Activated naive CD8-positive, alpha-beta T cell treated with anti-CD3 and anti-CD28 coated beads for 36 hours (primary cell): ENCODE measurements around the gene EPHB1. TPM values are rescaled to one million over a fixed set of nuclear protein-coding genes. Genes with fewer than 3 reads are reported as not detected.

Source experiments
- DNase-seq: peaks from one replicate; pipeline ENCODE4 v3.0.0; 2021
- H3K27ac Mint-ChIP-seq: one replicate; pipeline ENCODE4 v1.8.0; 2022; ENCODE audit warnings: mild to moderate bottlenecking, moderate library complexity, mixed read lengths
- H3K27me3 Mint-ChIP-seq: one replicate; pipeline ENCODE4 v1.8.0; 2022; ENCODE audit warnings: mild to moderate bottlenecking, mixed read lengths
- H3K36me3 Mint-ChIP-seq: one replicate; pipeline ENCODE4 v1.8.0; 2021; ENCODE audit warnings: mild to moderate bottlenecking, mixed read lengths
- H3K4me1 Mint-ChIP-seq: one replicate; pipeline ENCODE4 v1.8.0; 2021; ENCODE audit warnings: mixed read lengths
- H3K4me3 Mint-ChIP-seq: one replicate; pipeline ENCODE4 v1.8.0; 2022; ENCODE audit warnings: mild to moderate bottlenecking, moderate library complexity, mixed read lengths
- H3K9me3 Mint-ChIP-seq: one replicate; pipeline ENCODE4 v1.8.0; 2022; ENCODE audit warnings: mixed read lengths
- total RNA-seq, 2 experiments: library from RNA; stranded (reverse); gene quantifications; one replicate each; pipeline ENCODE4 v1.2.3, GENCODE V29; 2021

Gene EPHB1
- total RNA-seq, 2 experiments from 2014 or later, result not detected

GRCh38 chr3:135197246-135197645, 402.2 kb downstream of the EPHB1 start:
- Mint-ChIP-seq H3K9me3 (peaks cover 3% of the 10 kb centered on the region), H3K4me1 (no peaks in the 10 kb centered on the region), H3K4me3 (no peak overlapping the region), H3K27ac (no peak overlapping the region), H3K36me3 (no peaks in the 10 kb centered on the region), H3K27me3 (no peaks in the 10 kb centered on the region)
- no peak for DNase-seq

- no peak overlapping the region for H3K4me3 Mint-ChIP-seq
- no peak for DNase-seq
- H3K36me3 Mint-ChIP-seq, result no peaks in the 10 kb centered on the region
- no peaks in the 10 kb centered on the region for H3K4me1 Mint-ChIP-seq
- H3K27me3 Mint-ChIP-seq, result no peaks in the 10 kb centered on the region
- no peak overlapping the region for H3K27ac Mint-ChIP-seq
- peaks cover 3% of the 10 kb centered on the region for H3K9me3 Mint-ChIP-seq
These were observed 402.8 kb downstream of the EPHB1 start for GRCh38 chr3:135197856-135198255.

DNA sequence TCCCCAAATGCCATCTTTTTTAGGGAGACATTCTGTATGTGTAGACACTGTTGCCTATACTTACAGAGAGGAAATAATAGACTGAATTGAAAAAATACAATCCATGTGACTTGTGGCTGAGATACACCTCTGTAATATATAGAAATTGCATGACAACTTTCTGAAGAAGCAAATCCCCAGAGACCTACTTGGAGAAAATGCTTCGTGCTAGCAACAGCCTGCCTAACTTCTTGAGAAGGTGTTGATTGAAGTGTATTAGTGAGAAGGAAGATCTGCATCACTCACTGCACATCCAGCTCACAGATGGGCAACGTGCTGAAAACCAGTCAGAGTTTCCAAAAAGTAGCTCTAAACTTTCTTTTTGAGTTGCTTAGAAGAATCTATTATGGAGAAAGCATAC, 404.1 kb downstream of the EPHB1 start:
- no peaks in the 10 kb centered on the region for H3K4me1 Mint-ChIP-seq

DNA sequence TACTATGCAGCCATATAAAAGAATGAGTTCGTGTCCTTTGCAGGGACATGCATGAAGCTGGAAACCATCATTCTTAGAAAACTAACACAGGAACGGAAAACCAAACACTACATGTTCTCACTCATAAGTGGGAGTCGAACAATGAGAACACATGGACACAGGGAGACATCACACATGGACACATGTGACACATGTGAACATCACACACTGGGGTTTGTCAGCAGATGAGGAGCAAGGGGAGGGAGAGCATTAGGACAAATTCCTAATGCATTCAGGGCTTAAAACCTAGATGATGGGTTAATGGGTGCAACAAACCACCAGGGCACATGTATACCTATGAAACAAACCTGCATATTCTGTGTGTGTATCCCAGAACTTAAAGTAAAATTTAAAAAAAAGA, 408.0 kb downstream of the EPHB1 start:
- H3K27me3 Mint-ChIP-seq, result peaks cover 6% of the 10 kb centered on the region
- H3K4me3 Mint-ChIP-seq, result no peak overlapping the region
- peaks cover 4% of the 10 kb centered on the region for H3K9me3 Mint-ChIP-seq
- no peaks in the 10 kb centered on the region for H3K4me1 Mint-ChIP-seq
- no peak for DNase-seq
- no peak overlapping the region for H3K27ac Mint-ChIP-seq
- no peaks in the 10 kb centered on the region for H3K36me3 Mint-ChIP-seq

More for the DNA sequence above, 404.1 kb downstream of the EPHB1 start:
- DNase-seq, result no peak
- H3K36me3 Mint-ChIP-seq, result no peaks in the 10 kb centered on the region
- H3K27me3 Mint-ChIP-seq, result no peaks in the 10 kb centered on the region
- no peak overlapping the region for H3K27ac Mint-ChIP-seq
- H3K9me3 Mint-ChIP-seq, result peaks cover 4% of the 10 kb centered on the region
- H3K4me3 Mint-ChIP-seq, result no peak overlapping the region

- H3K36me3 Mint-ChIP-seq, result no peaks in the 10 kb centered on the region
- no peaks in the 10 kb centered on the region for H3K9me3 Mint-ChIP-seq
- peaks cover 7% of the 10 kb centered on the region for H3K27me3 Mint-ChIP-seq
- no peak for DNase-seq
- no peaks in the 10 kb centered on the region for H3K4me1 Mint-ChIP-seq
- no peak overlapping the region for H3K4me3 Mint-ChIP-seq
- H3K27ac Mint-ChIP-seq, result no peak overlapping the region
These were observed 418.2 kb downstream of the EPHB1 start for GRCh38 chr3:135213213-135213612.

- Mint-ChIP-seq H3K4me3 (no peak overlapping the region), H3K27ac (no peak overlapping the region), H3K36me3 (no peaks in the 10 kb centered on the region), H3K4me1 (no peaks in the 10 kb centered on the region), H3K27me3 (peaks cover 7% of the 10 kb centered on the region), H3K9me3 (no peaks in the 10 kb centered on the region)
- DNase-seq, result no peak
These were observed 418.8 kb downstream of the EPHB1 start for GRCh38 chr3:135213822-135214221.

GRCh38 chr3:135214400-135214799, 419.3 kb downstream of the EPHB1 start:
- H3K36me3 Mint-ChIP-seq, result no peaks in the 10 kb centered on the region
- no peaks in the 10 kb centered on the region for H3K4me1 Mint-ChIP-seq
- no peak overlapping the region for H3K27ac Mint-ChIP-seq
- no peaks in the 10 kb centered on the region for H3K9me3 Mint-ChIP-seq
- DNase-seq, result no peak
- H3K27me3 Mint-ChIP-seq, result peaks cover 7% of the 10 kb centered on the region
- H3K4me3 Mint-ChIP-seq, result no peak overlapping the region

GRCh38 chr3:135215516-135215915, 420.5 kb downstream of the EPHB1 start:
- no peak overlapping the region for H3K27ac Mint-ChIP-seq
- no peaks in the 10 kb centered on the region for H3K36me3 Mint-ChIP-seq
- H3K4me1 Mint-ChIP-seq, result no peaks in the 10 kb centered on the region
- DNase-seq, result no peak
- H3K9me3 Mint-ChIP-seq, result no peaks in the 10 kb centered on the region
- peaks cover 6% of the 10 kb centered on the region for H3K27me3 Mint-ChIP-seq
- H3K4me3 Mint-ChIP-seq, result no peak overlapping the region

- no peaks in the 10 kb centered on the region for H3K4me1 Mint-ChIP-seq
- no peaks in the 10 kb centered on the region for H3K36me3 Mint-ChIP-seq
- no peak overlapping the region for H3K27ac Mint-ChIP-seq
- no peaks in the 10 kb centered on the region for H3K9me3 Mint-ChIP-seq
- H3K4me3 Mint-ChIP-seq, result no peak overlapping the region
- H3K27me3 Mint-ChIP-seq, result peaks cover 3% of the 10 kb centered on the region
- no peak for DNase-seq
These were observed 421.6 kb downstream of the EPHB1 start for GRCh38 chr3:135216659-135217058.

DNA sequence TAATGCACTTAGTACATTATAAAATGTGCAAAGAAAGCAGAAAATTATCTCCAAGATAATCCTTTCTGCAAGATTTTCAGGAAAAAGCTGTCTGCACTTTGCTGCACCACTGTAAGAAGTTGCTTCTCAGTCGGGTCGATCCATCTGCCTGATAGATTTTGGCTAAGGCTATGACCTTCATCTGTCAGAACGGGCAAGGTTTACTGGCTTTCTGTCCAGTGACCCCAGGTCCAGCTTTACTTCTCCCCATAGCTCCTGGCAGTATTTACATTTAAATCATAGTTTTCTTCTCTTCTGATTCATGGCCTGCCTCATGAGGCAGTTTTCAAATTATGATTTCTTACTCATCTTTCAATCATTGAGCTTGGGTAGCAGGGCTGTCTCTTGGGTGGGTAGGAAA, 422.7 kb downstream of the EPHB1 start:
- Mint-ChIP-seq H3K9me3 (no peaks in the 10 kb centered on the region), H3K27ac (no peak overlapping the region), H3K36me3 (no peaks in the 10 kb centered on the region), H3K4me3 (no peak overlapping the region), H3K27me3 (peaks cover 3% of the 10 kb centered on the region), H3K4me1 (no peaks in the 10 kb centered on the region)
- DNase-seq, result no peak

DNA sequence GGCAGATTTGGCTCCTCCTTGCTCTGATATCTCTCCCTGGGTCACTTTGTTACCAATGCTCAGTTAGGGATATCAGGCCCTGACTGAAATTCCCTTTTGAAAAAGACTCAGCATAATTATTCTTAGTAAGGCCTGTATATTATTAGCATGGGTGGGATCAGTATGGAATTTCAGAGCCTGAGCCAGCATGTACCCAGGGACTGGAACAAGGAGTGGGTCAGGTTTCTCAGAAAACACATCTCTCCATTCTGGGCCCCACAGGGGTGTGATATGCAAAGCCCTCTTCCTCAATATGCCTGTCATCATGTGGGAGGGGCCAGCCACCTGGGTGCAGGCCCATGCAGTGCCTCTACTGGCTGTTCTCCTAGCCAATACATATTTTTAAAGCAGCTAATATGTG, 423.2 kb downstream of the EPHB1 start:
- H3K4me3 Mint-ChIP-seq, result no peak overlapping the region
- no peak overlapping the region for H3K27ac Mint-ChIP-seq
- H3K36me3 Mint-ChIP-seq, result no peaks in the 10 kb centered on the region
- no peak for DNase-seq
- H3K4me1 Mint-ChIP-seq, result no peaks in the 10 kb centered on the region
- peaks cover 3% of the 10 kb centered on the region for H3K27me3 Mint-ChIP-seq
- H3K9me3 Mint-ChIP-seq, result no peaks in the 10 kb centered on the region

DNA sequence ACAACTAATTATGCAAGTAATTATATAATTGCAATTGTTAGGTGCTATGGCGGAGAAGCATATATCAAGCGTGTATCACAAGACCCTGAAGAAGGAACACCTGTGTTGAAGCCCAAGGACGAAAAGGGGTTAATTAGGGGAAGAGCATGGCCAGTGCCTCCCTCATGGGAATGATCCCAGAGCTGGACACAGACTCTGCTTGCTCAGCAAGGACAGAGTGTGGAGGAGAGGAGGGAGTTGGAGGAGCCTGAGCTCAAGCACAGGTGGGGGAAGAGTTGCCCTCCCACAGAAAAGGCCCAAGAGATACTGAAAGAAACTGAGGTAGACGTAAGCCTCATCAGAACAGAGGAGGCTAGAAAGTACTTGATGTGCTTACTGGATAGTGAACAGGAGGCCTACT, 423.7 kb downstream of the EPHB1 start:
- Mint-ChIP-seq H3K9me3 (no peaks in the 10 kb centered on the region), H3K4me1 (no peaks in the 10 kb centered on the region), H3K27me3 (peaks cover 2% of the 10 kb centered on the region), H3K4me3 (no peak overlapping the region), H3K36me3 (no peaks in the 10 kb centered on the region), H3K27ac (no peak overlapping the region)
- DNase-seq, result no peak

DNA sequence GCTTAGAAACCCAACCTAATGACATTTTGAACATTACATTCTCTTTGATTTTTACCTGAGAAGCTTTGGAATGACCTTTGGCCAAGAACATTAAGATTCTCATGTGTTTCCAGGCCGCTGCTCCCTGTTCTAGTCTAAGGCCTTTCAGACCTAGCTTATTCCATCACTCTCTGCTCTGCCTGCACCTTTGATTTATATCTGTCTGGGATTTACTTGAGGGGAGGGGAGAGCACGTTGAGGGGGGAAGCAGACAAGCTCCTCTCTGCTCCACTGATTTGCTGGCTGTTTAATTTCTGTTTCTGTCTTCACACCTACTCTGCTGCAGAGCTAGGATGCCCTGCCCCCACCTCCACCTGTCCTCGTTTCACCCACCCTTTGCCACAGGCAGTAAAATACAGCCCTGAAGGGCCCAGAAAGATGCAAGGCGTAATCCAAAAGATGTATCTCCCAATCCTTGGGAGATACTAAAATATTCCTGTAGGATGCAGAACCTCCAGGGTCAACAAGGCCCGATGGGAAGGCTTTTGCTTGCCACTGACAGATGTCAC, 429.8 kb downstream of the EPHB1 start:
- Mint-ChIP-seq H3K27me3 (no peaks in the 10 kb centered on the region), H3K4me1 (no peaks in the 10 kb centered on the region), H3K27ac (no peak overlapping the region), H3K4me3 (no peak overlapping the region), H3K36me3 (no peaks in the 10 kb centered on the region), H3K9me3 (no peaks in the 10 kb centered on the region)
- DNase-seq, result no peak

GRCh38 chr3:135226057-135226456, 431.0 kb downstream of the EPHB1 start:
- H3K4me1 Mint-ChIP-seq, result no peaks in the 10 kb centered on the region
- no peaks in the 10 kb centered on the region for H3K9me3 Mint-ChIP-seq
- no peak overlapping the region for H3K4me3 Mint-ChIP-seq
- H3K27ac Mint-ChIP-seq, result no peak overlapping the region
- no peaks in the 10 kb centered on the region for H3K36me3 Mint-ChIP-seq
- no peaks in the 10 kb centered on the region for H3K27me3 Mint-ChIP-seq
- DNase-seq, result no peak

GRCh38 chr3:135228201-135228600, 433.1 kb downstream of the EPHB1 start:
- H3K27ac Mint-ChIP-seq, result no peak overlapping the region
- no peaks in the 10 kb centered on the region for H3K4me1 Mint-ChIP-seq

DNA sequence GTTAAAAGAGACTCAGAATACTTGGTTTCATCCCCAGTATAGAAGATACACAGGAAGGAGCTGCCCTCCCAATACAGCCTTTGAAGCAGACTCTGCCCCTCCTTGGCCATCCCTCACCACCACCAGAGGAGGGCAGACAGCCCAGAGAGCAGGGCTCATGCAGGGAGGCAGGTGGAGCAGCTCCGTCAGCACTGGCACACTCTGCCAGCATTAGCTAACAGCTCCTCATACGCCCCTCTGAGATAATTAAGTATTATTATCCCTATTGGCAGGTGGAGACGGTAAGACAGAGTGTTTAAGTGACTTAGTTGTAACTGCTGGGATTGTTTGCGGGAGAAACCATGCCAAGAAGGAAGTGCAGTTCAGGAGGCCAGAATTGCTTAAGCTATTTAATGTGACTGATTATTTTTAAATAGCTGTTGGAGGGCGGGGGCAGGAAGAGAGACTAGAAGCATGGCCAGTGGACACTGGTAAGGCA, 434.0 kb downstream of the EPHB1 start:
- Mint-ChIP-seq H3K27me3 (no peaks in the 10 kb centered on the region), H3K27ac (no peak overlapping the region), H3K4me3 (no peak overlapping the region), H3K36me3 (no peaks in the 10 kb centered on the region), H3K4me1 (no peaks in the 10 kb centered on the region), H3K9me3 (peaks cover under 1% of the 10 kb centered on the region)
- DNase-seq, result no peak

More at GRCh38 chr3:135228201-135228600, 433.1 kb downstream of the EPHB1 start:
- no peaks in the 10 kb centered on the region for H3K36me3 Mint-ChIP-seq
- H3K9me3 Mint-ChIP-seq, result no peaks in the 10 kb centered on the region
- no peak for DNase-seq
- no peaks in the 10 kb centered on the region for H3K27me3 Mint-ChIP-seq
- H3K4me3 Mint-ChIP-seq, result no peak overlapping the region
